Muscle of leg (tissue), 11 donors: Measurements from ENCODE around the gene KRT20. TPM values are rescaled to one million over a fixed set of nuclear protein-coding genes. Genes with fewer than 3 reads are reported as not detected.

Experiments used
- DNase-seq: peaks from one replicate; pipeline ENCODE4 v3.0.0; 2013
- H3K27ac ChIP-seq: one replicate; pipeline ENCODE4 v1.5.1; 2013; ENCODE audit warnings: mild to moderate bottlenecking, low read length, control low read depth
- H3K27me3 ChIP-seq: one replicate; pipeline ENCODE4 v1.6.1; 2013; ENCODE audit warnings: low read length; ENCODE audit not compliant: control insufficient read depth, insufficient read depth
- H3K36me3 ChIP-seq: one replicate; pipeline ENCODE4 v1.6.1; 2013; ENCODE audit warnings: low read length; ENCODE audit not compliant: control insufficient read depth, insufficient read depth
- H3K4me1 ChIP-seq: one replicate; pipeline ENCODE4 v1.6.1; 2013; ENCODE audit warnings: low read length; ENCODE audit not compliant: control insufficient read depth, insufficient read depth
- H3K4me3 ChIP-seq: one replicate; pipeline ENCODE4 v1.5.1; 2013; ENCODE audit warnings: low read length, control low read depth
- H3K9me3 ChIP-seq: replicated peaks from 2 replicates; pipeline ENCODE4 v1.6.1; 2013; ENCODE audit warnings: low read depth, low read length; ENCODE audit not compliant: control insufficient read depth
- WGBS: methylation state at CpG from one replicate; pipeline ENCODE4 v1.1.5; 2013; ENCODE audit warnings: missing lambda C conversion rate; ENCODE audit not compliant: insufficient coverage; 5-methylcytosine and 5-hydroxymethylcytosine counted together
- polyA plus RNA-seq, 8 donors: library from polyadenylated mRNA; unstranded; fragments of 120-200 nt; gene quantifications; one replicate each; pipeline versions ENCODE4 v1.2.1 to v1.2.3, GENCODE V29; 2013; ENCODE audit warnings: inconsistent platforms in 1 of 8, low replicate concordance in 1 of 8; ENCODE audit not compliant: insufficient read length in 8 of 8, insufficient read depth in 1 of 8
- total RNA-seq: library from RNA; stranded (reverse); fragments of 120-200 nt; gene quantifications from one replicate; pipeline ENCODE4 v1.2.4, GENCODE V29; 2013

KRT20 gene
- total and polyA plus RNA-seq, 9 donors = 0.13 to 0.59 (median 0.35) TPM; not detected in 5

GRCh38 chr17:40836020-40836419, 49.0 kb downstream of the KRT20 start:
- no peak for DNase-seq
- H3K4me1 ChIP-seq = no peaks in the 10 kb centered on the region
- H3K27ac ChIP-seq = no peak overlapping the region
- no peaks in the 10 kb centered on the region for H3K27me3 ChIP-seq
- H3K4me3 ChIP-seq = no peak overlapping the region
- H3K9me3 ChIP-seq = no peaks in the 10 kb centered on the region
- H3K36me3 ChIP-seq = peaks cover 12% of the 10 kb centered on the region
- no CpG with 5 or more reads among the region's 4 CpGs for WGBS

GRCh38 chr17:40833882-40834281, 51.2 kb downstream of the KRT20 start:
- no peak overlapping the region for H3K27ac ChIP-seq

GRCh38 chr17:40832840-40833239, 52.2 kb downstream of the KRT20 start:
- no peak overlapping the region for H3K4me3 ChIP-seq
- peaks cover 12% of the 10 kb centered on the region for H3K36me3 ChIP-seq
- H3K4me1 ChIP-seq = no peaks in the 10 kb centered on the region
- WGBS = no CpG with 5 or more reads among the region's 3 CpGs
- no peaks in the 10 kb centered on the region for H3K27me3 ChIP-seq
- DNase-seq = no peak
- H3K9me3 ChIP-seq = no peaks in the 10 kb centered on the region
- H3K27ac ChIP-seq = no peak overlapping the region

More at GRCh38 chr17:40833882-40834281, 51.2 kb downstream of the KRT20 start:
- no peak for DNase-seq
- no peak overlapping the region for H3K4me3 ChIP-seq
- no peaks in the 10 kb centered on the region for H3K4me1 ChIP-seq
- peaks cover 12% of the 10 kb centered on the region for H3K36me3 ChIP-seq
- no peaks in the 10 kb centered on the region for H3K9me3 ChIP-seq
- no peaks in the 10 kb centered on the region for H3K27me3 ChIP-seq

- no peak for DNase-seq
- Histone ChIP-seq H3K36me3 (peaks cover 8% of the 10 kb centered on the region), H3K27ac (no peak overlapping the region), H3K27me3 (no peaks in the 10 kb centered on the region), H3K4me3 (no peak overlapping the region), H3K9me3 (no peaks in the 10 kb centered on the region), H3K4me1 (no peaks in the 10 kb centered on the region)
- WGBS = no CpG with 5 or more reads among the region's 2 CpGs
Measured at GRCh38 chr17:40830085-40830776, 54.8 kb downstream of the KRT20 start.

- no peak for DNase-seq
- Histone ChIP-seq H3K4me3 (no peak overlapping the region), H3K27me3 (no peaks in the 10 kb centered on the region), H3K9me3 (no peaks in the 10 kb centered on the region), H3K27ac (no peak overlapping the region), H3K4me1 (no peaks in the 10 kb centered on the region), H3K36me3 (no peaks in the 10 kb centered on the region)
- WGBS = no CpG with 5 or more reads among the region's 4 CpGs
Measured at GRCh38 chr17:40828454-40829044, 56.5 kb downstream of the KRT20 start.

- H3K36me3 ChIP-seq = no peaks in the 10 kb centered on the region
- H3K4me3 ChIP-seq = no peak overlapping the region
- WGBS = 100% methylated on average over 2 of the region's 7 CpGs
- H3K27ac ChIP-seq = no peak overlapping the region
- no peaks in the 10 kb centered on the region for H3K27me3 ChIP-seq
- no peaks in the 10 kb centered on the region for H3K4me1 ChIP-seq
- no peaks in the 10 kb centered on the region for H3K9me3 ChIP-seq
- DNase-seq = no peak
Measured at GRCh38 chr17:40827746-40828453, 57.1 kb downstream of the KRT20 start.

Other genes with a start within 250 kb of the KRT20 start
- 93.2 TPM for gene SMARCE1, start 237.4 kb downstream of the KRT20 start, total RNA-seq
- 100 to 1,000 TPM; 116 to 154 (median 124) TPM for gene SMARCE1, start 237.4 kb downstream of the KRT20 start, polyA plus RNA-seq
- 1.3 TPM for gene KRT222, start 220.1 kb downstream of the KRT20 start, total RNA-seq
- under 1 TPM in 7 of 8 donors, not detected in 1; 0.04 to 0.59 (median 0.23) TPM for gene KRT222, start 220.1 kb downstream of the KRT20 start, polyA plus RNA-seq
- not detected for gene KRT24, start 181.5 kb downstream of the KRT20 start, total RNA-seq
- gene KRT24, start 181.5 kb downstream of the KRT20 start, polyA plus RNA-seq = under 1 TPM in 2 of 8 donors, not detected in 6; 0.21 to 0.24 TPM
- gene KRT25, start 129.9 kb downstream of the KRT20 start, total RNA-seq = 0.35 TPM
- gene KRT25, start 129.9 kb downstream of the KRT20 start, polyA plus RNA-seq = under 1 TPM in 6 of 8 donors, not detected in 2; 0.13 to 0.64 (median 0.31) TPM
- gene KRT26, start 113.0 kb downstream of the KRT20 start, total RNA-seq = not detected
- under 1 TPM in 1 of 8 donors, not detected in 7; 0.12 TPM for gene KRT26, start 113.0 kb downstream of the KRT20 start, polyA plus RNA-seq
- gene KRT27, start 102.7 kb downstream of the KRT20 start, total RNA-seq = 0.18 TPM
- under 1 TPM in 1 of 8 donors, not detected in 7; 0.14 TPM for gene KRT27, start 102.7 kb downstream of the KRT20 start, polyA plus RNA-seq
- not detected for gene KRT28, start 85.3 kb downstream of the KRT20 start, total RNA-seq
- not detected for gene KRT28, start 85.3 kb downstream of the KRT20 start, polyA plus RNA-seq
- gene KRT10, start 62.6 kb downstream of the KRT20 start, total RNA-seq = 11.6 TPM
- 100 to 1,000 TPM in 1 of 8 donors, 10 to 100 TPM in 7; 33.5 to 261 (median 47.3) TPM for gene KRT10, start 62.6 kb downstream of the KRT20 start, polyA plus RNA-seq
- not detected for gene KRT12, start 18.0 kb downstream of the KRT20 start, total RNA-seq
- 1 to 10 TPM in 1 of 8 donors, under 1 TPM in 7; 0.14 to 1.2 (median 0.22) TPM for gene KRT12, start 18.0 kb downstream of the KRT20 start, polyA plus RNA-seq
- 0.27 TPM for gene KRT23, start 52.4 kb upstream of the KRT20 start, total RNA-seq
- gene KRT23, start 52.4 kb upstream of the KRT20 start, polyA plus RNA-seq = 1 to 10 TPM in 1 of 8 donors, under 1 TPM in 6, not detected in 1; 0.08 to 6.5 (median 0.22) TPM
- 3.8 TPM for gene KRT39, start 81.7 kb upstream of the KRT20 start, total RNA-seq
- 1 to 10 TPM; 2.1 to 8.1 (median 6.3) TPM for gene KRT39, start 81.7 kb upstream of the KRT20 start, polyA plus RNA-seq
- gene KRT40, start 99.1 kb upstream of the KRT20 start, total RNA-seq = 11.0 TPM
- gene KRT40, start 99.1 kb upstream of the KRT20 start, polyA plus RNA-seq = 10 to 100 TPM in 4 of 8 donors, 1 to 10 TPM in 4; 3.7 to 16.2 (median 10.1) TPM
- not detected for gene KRTAP3-3, start 108.9 kb upstream of the KRT20 start, total RNA-seq
- gene KRTAP3-3, start 108.9 kb upstream of the KRT20 start, polyA plus RNA-seq = under 1 TPM in 1 of 8 donors, not detected in 7; 0.40 TPM
- gene KRTAP3-2, start 114.7 kb upstream of the KRT20 start, total RNA-seq = 0.18 TPM
- 1 to 10 TPM in 1 of 8 donors, under 1 TPM in 7; 0.25 to 1.6 (median 0.61) TPM for gene KRTAP3-2, start 114.7 kb upstream of the KRT20 start, polyA plus RNA-seq
- gene KRTAP3-1, start 123.9 kb upstream of the KRT20 start, total RNA-seq = not detected
- gene KRTAP3-1, start 123.9 kb upstream of the KRT20 start, polyA plus RNA-seq = not detected
- gene KRTAP1-5, start 142.0 kb upstream of the KRT20 start, total RNA-seq = not detected
- gene KRTAP1-5, start 142.0 kb upstream of the KRT20 start, polyA plus RNA-seq = not detected
- not detected for gene KRTAP1-4, start 145.0 kb upstream of the KRT20 start, total RNA-seq
- gene KRTAP1-4, start 145.0 kb upstream of the KRT20 start, polyA plus RNA-seq = not detected
- not detected for gene KRTAP1-3, start 149.6 kb upstream of the KRT20 start, total RNA-seq
- under 1 TPM in 2 of 8 donors, not detected in 6; 0.12 to 0.32 TPM for gene KRTAP1-3, start 149.6 kb upstream of the KRT20 start, polyA plus RNA-seq
- gene KRTAP1-1, start 156.2 kb upstream of the KRT20 start, total RNA-seq = not detected
- gene KRTAP1-1, start 156.2 kb upstream of the KRT20 start, polyA plus RNA-seq = not detected
- gene KRTAP2-1, start 162.1 kb upstream of the KRT20 start, total RNA-seq = not detected
- gene KRTAP2-1, start 162.1 kb upstream of the KRT20 start, polyA plus RNA-seq = not detected
- not detected for gene KRTAP2-2, start 170.0 kb upstream of the KRT20 start, total RNA-seq
- gene KRTAP2-2, start 170.0 kb upstream of the KRT20 start, polyA plus RNA-seq = not detected
- gene KRTAP2-3, start 174.9 kb upstream of the KRT20 start, total RNA-seq = not detected
- not detected for gene KRTAP2-3, start 174.9 kb upstream of the KRT20 start, polyA plus RNA-seq
- not detected for gene KRTAP2-4, start 180.6 kb upstream of the KRT20 start, total RNA-seq
- gene KRTAP2-4, start 180.6 kb upstream of the KRT20 start, polyA plus RNA-seq = not detected
- not detected for gene KRTAP4-7, start 198.9 kb upstream of the KRT20 start, total RNA-seq
- gene KRTAP4-7, start 198.9 kb upstream of the KRT20 start, polyA plus RNA-seq = not detected
- gene KRTAP4-8, start 212.9 kb upstream of the KRT20 start, total RNA-seq = not detected
- gene KRTAP4-8, start 212.9 kb upstream of the KRT20 start, polyA plus RNA-seq = not detected
- gene KRTAP4-16, start 217.0 kb upstream of the KRT20 start, total RNA-seq = not detected
- gene KRTAP4-16, start 217.0 kb upstream of the KRT20 start, polyA plus RNA-seq = not detected
- not detected for gene KRTAP4-9, start 220.1 kb upstream of the KRT20 start, total RNA-seq
- gene KRTAP4-9, start 220.1 kb upstream of the KRT20 start, polyA plus RNA-seq = under 1 TPM in 1 of 8 donors, not detected in 7; 0.31 TPM
- not detected for gene KRTAP4-11, start 233.1 kb upstream of the KRT20 start, total RNA-seq
- not detected for gene KRTAP4-11, start 233.1 kb upstream of the KRT20 start, polyA plus RNA-seq
- gene KRTAP4-12, start 238.9 kb upstream of the KRT20 start, total RNA-seq = not detected
- gene KRTAP4-12, start 238.9 kb upstream of the KRT20 start, polyA plus RNA-seq = not detected